Calu3 (cell line): ENCODE measurements around the gene SYMPK. TPM values are rescaled to one million over a fixed set of nuclear protein-coding genes. Genes with fewer than 3 reads are reported as not detected.
A peak's percentile ranks its signal among the peaks of the same experiment; 100 is the strongest.

Source experiments
- BruUV-seq: library from RNA; stranded (reverse); fragments of 400-500 nt; replicated peaks from 2 replicates; lab custom pipeline; 2021; lab: Mats Ljungman, UMichigan
- CTCF ChIA-PET: fragments of 300-600 bp; sonication (Branson Sonifier 250); formaldehyde crosslinking; loops from one replicate; lab custom pipeline; 2022; ENCODE audit warnings: antibody characterized with exemption; lab: Charles Lee
- DNase-seq: peaks from one replicate; pipeline ENCODE4 v3.0.0; 2022
- H3K27ac Mint-ChIP-seq: one replicate; pipeline ENCODE4 v1.8.0; 2022; ENCODE audit warnings: mixed read lengths; ENCODE audit not compliant: unreplicated experiment
- H3K27me3 Mint-ChIP-seq: one replicate; pipeline ENCODE4 v1.8.0; 2022; ENCODE audit warnings: mixed read lengths; ENCODE audit not compliant: unreplicated experiment
- H3K36me3 Mint-ChIP-seq: one replicate; pipeline ENCODE4 v1.8.0; 2022; ENCODE audit warnings: mild to moderate bottlenecking, moderate library complexity, mixed read lengths; ENCODE audit not compliant: insufficient read depth, unreplicated experiment
- H3K4me1 Mint-ChIP-seq: one replicate; pipeline ENCODE4 v1.8.0; 2022; ENCODE audit warnings: mild to moderate bottlenecking, low read depth, mixed read lengths; ENCODE audit not compliant: unreplicated experiment
- H3K4me3 Mint-ChIP-seq: one replicate; pipeline ENCODE4 v1.8.0; 2022; ENCODE audit warnings: mild to moderate bottlenecking, low read depth, moderate library complexity, mixed read lengths; ENCODE audit not compliant: unreplicated experiment
- H3K9me3 Mint-ChIP-seq: one replicate; pipeline ENCODE4 v1.8.0; 2022; ENCODE audit warnings: low read depth, mixed read lengths; ENCODE audit not compliant: unreplicated experiment
- intact Hi-C: fragments of 100-400 bp; cut with micrococcal nuclease; formaldehyde crosslinking; loops from one replicate; pipeline ENCODE4 v1.10.0; 2022; ENCODE audit not compliant: unreplicated experiment
- total RNA-seq: library from RNA; stranded (reverse); gene quantifications from 2 replicates; pipeline ENCODE4 v1.2.3, GENCODE V29; 2022
- TF ChIP-seq, protein P1 (sequence below): fragments of 200-600 bp; IDR thresholded peaks from one replicate; pipeline ENCODE4 v1.8.0; 2022; ENCODE audit warnings: antibody characterized with exemption; ENCODE audit not compliant: unreplicated experiment

SYMPK gene
- total RNA-seq, 1 experiment from 2014 or later, result 130 TPM

DNA sequence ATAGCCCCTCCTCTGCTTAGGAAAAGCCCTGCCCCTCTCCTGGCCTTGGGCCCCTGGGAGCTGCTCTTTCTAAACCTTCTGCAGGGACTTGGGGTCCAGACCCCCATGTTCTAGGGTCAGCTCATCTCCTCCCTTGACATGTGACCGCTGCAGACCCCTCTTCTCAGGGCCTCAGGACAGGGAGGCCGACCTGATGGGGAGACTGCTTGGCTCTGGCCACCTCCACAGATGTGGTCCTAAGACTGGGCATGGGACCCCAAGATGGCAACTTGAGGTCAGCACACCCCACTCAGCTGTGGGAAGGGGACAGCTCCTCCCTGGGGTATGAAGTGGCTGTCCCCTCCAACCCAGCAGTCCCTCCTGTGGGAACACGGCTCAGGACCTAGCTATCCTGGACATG lies 90.0 kb downstream of the SYMPK start:
- CTCF ChIA-PET, result interaction anchor here (1.0 to 1.8 kb wide), 2 partner anchors 9 to 28 kb away, joined by 4 to 8 read pairs; partner anchors contain the start of gene DMPK
- H3K9me3 Mint-ChIP-seq, result no peaks in the 10 kb centered on the region
- H3K4me3 Mint-ChIP-seq, result no peak overlapping the region
- H3K4me1 Mint-ChIP-seq, result peaks cover 21% of the 10 kb centered on the region
- H3K27me3 Mint-ChIP-seq, result no peaks in the 10 kb centered on the region
- DNase-seq, result no peak
- TF ChIP-seq, protein P1, sequence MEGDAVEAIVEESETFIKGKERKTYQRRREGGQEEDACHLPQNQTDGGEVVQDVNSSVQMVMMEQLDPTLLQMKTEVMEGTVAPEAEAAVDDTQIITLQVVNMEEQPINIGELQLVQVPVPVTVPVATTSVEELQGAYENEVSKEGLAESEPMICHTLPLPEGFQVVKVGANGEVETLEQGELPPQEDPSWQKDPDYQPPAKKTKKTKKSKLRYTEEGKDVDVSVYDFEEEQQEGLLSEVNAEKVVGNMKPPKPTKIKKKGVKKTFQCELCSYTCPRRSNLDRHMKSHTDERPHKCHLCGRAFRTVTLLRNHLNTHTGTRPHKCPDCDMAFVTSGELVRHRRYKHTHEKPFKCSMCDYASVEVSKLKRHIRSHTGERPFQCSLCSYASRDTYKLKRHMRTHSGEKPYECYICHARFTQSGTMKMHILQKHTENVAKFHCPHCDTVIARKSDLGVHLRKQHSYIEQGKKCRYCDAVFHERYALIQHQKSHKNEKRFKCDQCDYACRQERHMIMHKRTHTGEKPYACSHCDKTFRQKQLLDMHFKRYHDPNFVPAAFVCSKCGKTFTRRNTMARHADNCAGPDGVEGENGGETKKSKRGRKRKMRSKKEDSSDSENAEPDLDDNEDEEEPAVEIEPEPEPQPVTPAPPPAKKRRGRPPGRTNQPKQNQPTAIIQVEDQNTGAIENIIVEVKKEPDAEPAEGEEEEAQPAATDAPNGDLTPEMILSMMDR, result no peak
- no TSS peak for BruUV-seq
- intact Hi-C loops, result no loop called here
- H3K27ac Mint-ChIP-seq, result peak overlapping the region; percentile 3
- peaks cover 82% of the 10 kb centered on the region for H3K36me3 Mint-ChIP-seq

DNA sequence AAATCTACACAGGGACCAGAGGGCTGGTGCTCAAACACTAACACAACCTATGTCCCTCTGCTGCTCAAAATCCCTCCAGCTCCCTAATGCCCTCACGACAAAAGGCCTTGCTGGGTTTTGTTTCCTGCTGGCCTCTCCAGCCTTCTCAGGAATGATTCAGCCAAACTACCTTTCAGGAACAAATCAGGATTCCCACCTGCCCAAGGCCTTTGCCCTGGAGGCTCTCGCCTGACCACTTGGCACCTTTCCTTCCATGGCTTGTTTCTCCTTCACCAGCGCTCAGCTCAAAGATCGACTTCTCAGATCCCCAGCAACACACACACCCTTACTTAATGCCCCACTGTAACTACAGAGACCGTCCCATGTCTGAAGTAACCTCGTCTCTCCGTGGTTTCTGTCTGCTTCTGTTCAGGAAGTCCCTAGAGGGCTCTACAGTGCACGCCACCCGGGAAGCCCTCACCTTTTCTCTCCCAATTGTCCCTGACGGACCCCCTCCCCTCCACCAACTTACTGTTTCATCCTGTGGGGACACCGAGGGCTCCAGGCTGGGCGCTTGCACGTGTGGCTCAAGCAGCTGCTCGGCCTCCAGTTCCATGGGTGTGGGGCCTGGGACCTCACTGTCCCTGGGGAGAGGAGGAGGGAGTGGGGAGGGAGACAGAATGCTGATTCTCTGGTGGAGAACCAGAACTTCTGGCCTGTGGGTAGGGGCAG lies 90.7 kb downstream of the SYMPK start:
- Mint-ChIP-seq H3K27ac (peak overlapping the region; percentile 3), H3K4me1 (peaks cover 21% of the 10 kb centered on the region), H3K9me3 (no peaks in the 10 kb centered on the region), H3K36me3 (peaks cover 82% of the 10 kb centered on the region), H3K4me3 (no peak overlapping the region), H3K27me3 (no peaks in the 10 kb centered on the region)
- intact Hi-C loops, result no loop called here
- no TSS peak for BruUV-seq
- TF ChIP-seq, protein P1, result no peak
- CTCF ChIA-PET, result interaction anchor here (1.8 kb wide), 1 partner anchor 10 kb away, joined by 8 read pairs; the partner anchor contains the start of gene DMPK
- DNase-seq, result no peak

DNA sequence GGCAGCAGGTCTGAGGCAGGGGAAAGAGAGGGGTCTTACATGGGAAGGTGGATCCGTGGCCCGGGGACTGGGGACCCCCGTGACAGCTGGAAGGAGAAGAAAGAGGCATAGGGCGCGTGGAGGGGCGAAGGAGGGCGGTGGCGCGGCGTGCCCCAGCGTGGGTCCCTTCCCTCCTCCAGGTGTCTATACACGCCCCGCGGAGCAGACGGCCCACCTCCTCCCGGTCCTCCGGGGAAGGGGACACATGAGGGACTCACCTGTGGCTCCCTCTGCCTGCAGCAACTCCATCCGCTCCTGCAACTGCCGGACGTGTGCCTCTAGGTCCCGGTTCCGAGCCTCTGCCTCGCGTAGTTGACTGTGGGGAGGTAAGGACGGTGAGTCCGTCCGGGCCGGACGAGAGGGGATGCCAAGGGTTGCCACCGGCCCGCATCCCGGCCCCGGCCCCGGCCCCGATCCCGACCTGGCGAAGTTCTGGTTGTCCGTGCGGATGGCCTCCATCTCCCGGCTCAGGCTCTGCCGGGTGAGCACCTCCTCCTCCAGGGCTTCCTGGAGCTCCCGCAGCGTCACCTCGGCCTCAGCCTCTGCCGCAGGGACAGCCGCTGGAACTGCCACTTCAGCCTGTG lies 91.5 kb downstream of the SYMPK start:
- Mint-ChIP-seq H3K4me3 (peak overlapping the region; percentile 84), H3K36me3 (peaks cover 82% of the 10 kb centered on the region)

More for the DNA sequence above, 91.5 kb downstream of the SYMPK start:
- CTCF ChIA-PET, result interaction anchor here (1.8 to 2.9 kb wide), 3 partner anchors 11 to 306 kb away, joined by 4 to 43 read pairs (median 8); partner anchors contain the start of gene DMPK
- Mint-ChIP-seq H3K27ac (peak overlapping the region; percentile 88), H3K4me1 (peaks cover 21% of the 10 kb centered on the region), H3K27me3 (no peaks in the 10 kb centered on the region), H3K9me3 (no peaks in the 10 kb centered on the region)
- no TSS peak for BruUV-seq
- intact Hi-C loops, result no loop called here
- TF ChIP-seq, protein P1, result no peak
- DNase-seq, result no peak
